ENCODE measurements around the gene DOCK8. TPM values are rescaled to one million over a fixed set of nuclear protein-coding genes. Genes with fewer than 3 reads are reported as not detected.

Gene DOCK8
- total RNA-seq, 1 experiment from 2014 or later, result 0.37 TPM

DNA sequence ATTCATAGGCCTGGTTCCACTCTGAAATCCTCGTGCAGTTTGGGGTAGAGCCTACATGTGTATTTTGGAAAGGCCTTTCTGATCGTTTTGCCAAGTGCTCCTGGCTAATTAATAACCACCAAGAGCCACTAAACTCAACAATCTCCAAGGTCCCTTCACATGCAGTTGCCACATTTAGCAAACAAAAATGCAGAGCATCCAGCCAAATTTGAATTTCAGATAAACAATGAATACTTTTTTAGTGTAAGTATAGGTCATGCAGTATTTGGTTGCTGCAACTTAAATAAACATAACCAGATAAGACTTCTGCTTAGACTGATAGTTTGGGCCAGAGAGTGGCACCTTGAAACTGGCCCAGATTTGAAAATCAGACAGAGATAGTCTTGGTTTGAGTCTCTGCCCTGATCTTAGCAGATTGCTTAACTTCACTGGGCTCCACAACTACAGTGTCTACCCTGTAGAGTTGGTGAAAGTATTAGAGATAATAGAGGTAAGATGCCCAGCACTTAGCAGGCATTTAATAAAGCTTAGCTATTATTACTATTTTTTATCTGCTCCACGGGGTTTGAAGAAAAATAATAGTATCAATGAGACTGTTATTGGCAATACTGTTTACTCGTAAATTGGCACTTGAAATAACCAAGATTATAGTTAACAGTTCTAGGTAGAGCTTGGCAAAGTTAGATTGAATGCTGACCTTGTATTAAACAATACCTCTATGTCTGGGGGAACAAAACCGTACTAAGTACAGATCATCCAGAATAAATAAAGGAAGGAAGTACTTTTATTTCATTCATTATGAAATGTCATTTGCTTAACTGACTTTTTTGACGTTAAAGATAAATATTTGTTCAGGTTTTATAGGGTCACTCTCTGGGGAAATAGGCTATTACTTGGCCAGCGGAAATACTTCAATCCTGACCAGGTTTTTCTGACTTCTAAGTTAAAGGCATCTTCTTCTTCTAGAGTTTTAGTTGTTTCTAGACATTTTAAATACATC, 274.8 kb downstream of the DOCK8 start (continued):
- TF ChIP-seq ZBTB33 (IDR thresholded peaks at IDR 0.05; ENCODE audit: extremely low read depth, insufficient replicate concordance, low read length) (no peak), SRF (IDR thresholded peaks at IDR 0.05; ENCODE audit: low read depth) (no peak), EZH2 (IDR thresholded peaks at IDR 0.05) (no peak), JUND (IDR thresholded peaks at IDR 0.05) (no peak), SP1 (IDR thresholded peaks at IDR 0.05; ENCODE audit: low read depth) (no peak), ATF3 (IDR thresholded peaks at IDR 0.05) (no peak), ZNF274 (IDR thresholded peaks at IDR 0.05; ENCODE audit: low read depth, low read length) (no peak), CEBPB (IDR thresholded peaks at IDR 0.05; ENCODE audit: low read depth) (no peak)

DNA sequence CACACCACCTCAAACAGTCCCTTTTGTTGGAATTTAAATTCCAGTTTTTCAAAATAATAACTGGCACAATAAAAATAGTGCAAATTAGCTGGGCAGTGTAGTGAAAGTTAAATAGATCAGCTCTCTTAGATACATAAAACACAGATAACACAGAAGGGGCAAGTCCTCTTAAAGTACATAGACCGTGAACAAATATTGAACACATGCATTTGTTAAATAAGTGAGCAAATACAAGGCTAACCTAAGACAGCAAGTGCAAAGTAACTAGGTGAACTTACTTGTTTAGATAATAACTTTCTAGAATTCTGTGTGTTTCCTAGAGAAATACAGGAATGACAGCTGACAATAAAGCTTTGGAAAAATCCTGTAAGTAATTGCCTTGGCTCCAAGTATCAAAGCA, 280.1 kb downstream of the DOCK8 start:
- ATAC-seq, result no peak
- CTCF ChIA-PET, result no interaction called here
- H3K9ac ChIP-seq (ENCODE audit: low read length), result no peak overlapping the region
- no peaks in the 10 kb centered on the region for H3K36me3 ChIP-seq (ENCODE audit: control insufficient read depth in 1 of 2, insufficient read depth in 2 of 2, low read length in 2 of 2)
- H3K27me3 ChIP-seq (ENCODE audit: insufficient read depth, low read length), result no peaks in the 10 kb centered on the region
- H3K4me2 ChIP-seq (ENCODE audit: low read length), result no peak overlapping the region
- H3K79me2 ChIP-seq (ENCODE audit: insufficient read depth, low read length), result no peaks in the 10 kb centered on the region
- peaks cover 0 to 12% of the 10 kb centered on the region in 2 experiments; a peak in 1 of 4 replicates for H3K4me1 ChIP-seq (ENCODE audit: control insufficient read depth in 1 of 2, insufficient read depth in 2 of 2, low read length in 2 of 2)
- no peak overlapping the region for H2AFZ ChIP-seq (ENCODE audit: low read depth, low read length, poor library complexity, severe bottlenecking)
- no TSS peak for BruUV-seq (replicated peaks)
- intact Hi-C loops (cut with micrococcal nuclease), result no loop called here
- RAD21 ChIA-PET (ENCODE audit: low non-redundant PET in 1 of 2, low total read pairs in 2 of 2, uncharacterized antibody in 2 of 2, unreplicated experiment in 2 of 2), result no interaction called here
- no peak for DNase-seq (ENCODE audit: low read depth, low spot score)
- H3K4me3 ChIP-seq (replicated peaks in 1 of 2; ENCODE audit: low read depth in 1 of 2, low read length in 2 of 2), result no peak overlapping the region
- H3K27ac ChIP-seq (ENCODE audit: low read depth, low read length), result no peak overlapping the region
- H4K20me1 ChIP-seq (ENCODE audit: insufficient read depth), result no peaks in the 10 kb centered on the region
- no peaks in the 10 kb centered on the region for H3K9me3 ChIP-seq (ENCODE audit: control insufficient read depth in 1 of 2, insufficient read depth in 1 of 2, low read depth in 1 of 2, low read length in 2 of 2)
- POLR2A ChIA-PET, result no interaction called here
- H3K9me2 ChIP-seq (ENCODE audit: insufficient read depth), result no peaks in the 10 kb centered on the region
- TF ChIP-seq SRF (IDR thresholded peaks at IDR 0.05; ENCODE audit: low read depth) (no peak), POLR2A (IDR thresholded peaks at IDR 0.05; ENCODE audit: borderline replicate concordance, extremely low read depth, insufficient read depth, insufficient read length) (no peak), TCF7L2 (IDR thresholded peaks at IDR 0.05; ENCODE audit: borderline replicate concordance, extremely low read depth, insufficient read depth, insufficient read length) (no peak), FOSL1 (IDR thresholded peaks at IDR 0.05; ENCODE audit: low read depth) (no peak), ZBTB33 (IDR thresholded peaks at IDR 0.05; ENCODE audit: extremely low read depth, insufficient replicate concordance, low read length) (no peak), POLR2AphosphoS5 (IDR thresholded peaks at IDR 0.05; ENCODE audit: low read depth, low read length) (no peak), REST (IDR thresholded peaks at IDR 0.05; ENCODE audit: low read depth) (no peak)
- TF ChIP-seq, protein P1, sequence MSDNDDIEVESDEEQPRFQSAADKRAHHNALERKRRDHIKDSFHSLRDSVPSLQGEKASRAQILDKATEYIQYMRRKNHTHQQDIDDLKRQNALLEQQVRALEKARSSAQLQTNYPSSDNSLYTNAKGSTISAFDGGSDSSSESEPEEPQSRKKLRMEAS (IDR thresholded peaks at IDR 0.05), result no peak

All from HCT116 (cell line).